A549 (cell line): ENCODE data around the gene SMC6. TPM values are rescaled to one million over a fixed set of nuclear protein-coding genes. Genes with fewer than 3 reads are reported as not detected.

Source experiments
- ATAC-seq, 2 experiments: fragments of 200-7000 bp in 1 of 2; fragments of >200 bp in 1 of 2; cut with Nextera tagmentation in 1 of 2; cut with Tn5 transposase in 1 of 2; 3 replicates each; pipeline versions ENCODE4 v1.8.0 to v1.9.1; 2018 to 2020; ENCODE audit warnings: mild to moderate bottlenecking in 1 of 2, moderate library complexity in 1 of 2
- CTCF ChIA-PET: fragments of 300-600 bp; sonication (Branson Sonifier 250); formaldehyde crosslinking; extraction: SDS; loops from one replicate; lab custom pipeline; 2021; ENCODE audit warnings: antibody characterized with exemption, inconsistent platforms; lab: Yijun Ruan, JAX
- POLR2A ChIA-PET: fragments of 350-600 bp; formaldehyde crosslinking; extraction: SDS; loops from one replicate; lab custom pipeline; 2021; ENCODE audit warnings: antibody characterized with exemption, inconsistent platforms; lab: Yijun Ruan, JAX
- DNase-seq, 2 experiments: peaks; one replicate each; pipeline versions ENCODE4 v3.0.0 to v3.0.0-alpha.2; 2011 to 2016; ENCODE audit warnings: low read depth in 1 of 2, low spot score in 1 of 2
- FAIRE-seq: peaks from 2 replicates; lab custom pipeline; 2011; peaks lifted over from hg19 to GRCh38; lab: Jason Lieb, UNC
- H3K27ac ChIP-seq, 2 experiments: fragments of >200 bp; sonication (Bioruptor Twin); formaldehyde crosslinking; 3 replicates each; pipeline ENCODE4 v1.5.1; 2016 to 2017
- H3K4me1 ChIP-seq: fragments of >200 bp; sonication (Bioruptor Twin); formaldehyde crosslinking; 3 replicates; pipeline ENCODE4 v1.6.1; 2016
- H3K4me2 ChIP-seq: fragments of >200 bp; sonication (Bioruptor Twin); formaldehyde crosslinking; 3 replicates; pipeline ENCODE4 v1.6.1; 2016
- H3K4me3 ChIP-seq: fragments of >200 bp; sonication (Bioruptor Twin); formaldehyde crosslinking; 3 replicates; pipeline ENCODE4 v1.5.1; 2016
- H3K9me3 ChIP-seq: fragments of >200 bp; sonication (Bioruptor Twin); formaldehyde crosslinking; 3 replicates; pipeline ENCODE4 v1.6.1; 2016
- ATOH8 ChIP-seq: fragments of 250-450 bp; sonication (Bioruptor Pico); IDR thresholded peaks from 2 replicates; pipeline ENCODE4 v1.5.0; 2020; ENCODE audit warnings: low read depth, mild to moderate bottlenecking, moderate library complexity
- BCL3 ChIP-seq: fragments of >200 bp; sonication (Bioruptor Twin); formaldehyde crosslinking; IDR thresholded peaks from 3 replicates; pipeline ENCODE4 v1.6.1; 2016
- CBX2 ChIP-seq: fragments of 200-600 bp; sonication (generic); IDR thresholded peaks from 2 replicates; pipeline ENCODE4 v1.6.1; 2016; ENCODE audit warnings: low read depth, mild to moderate bottlenecking, borderline replicate concordance
- CBX8 ChIP-seq: fragments of 200-600 bp; sonication (generic); IDR thresholded peaks from 2 replicates; pipeline ENCODE4 v1.6.1; 2016
- EHF ChIP-seq: fragments of 250-450 bp; sonication (Bioruptor Pico); IDR thresholded peaks from 2 replicates; pipeline ENCODE4 v1.5.0; 2020; ENCODE audit warnings: mild to moderate bottlenecking
- EP300 ChIP-seq, 2 experiments: fragments of >200 bp; sonication (Bioruptor Twin); formaldehyde crosslinking; IDR thresholded peaks; 2 replicates in 1 of 2; 3 replicates in 1 of 2; pipeline ENCODE4 v1.6.1; 2016 to 2017
- HEYL ChIP-seq: fragments of 250-450 bp; sonication (Bioruptor Pico); IDR thresholded peaks from 2 replicates; pipeline ENCODE4 v1.8.0; 2021; ENCODE audit warnings: mild to moderate bottlenecking, moderate library complexity
- HOXB13 ChIP-seq: fragments of 250-450 bp; sonication (Bioruptor Pico); IDR thresholded peaks from 2 replicates; pipeline ENCODE4 v1.5.0; 2020; ENCODE audit warnings: low read depth, mild to moderate bottlenecking, moderate library complexity
- JUN ChIP-seq, 2 experiments: fragments of >200 bp; sonication (Bioruptor Twin); formaldehyde crosslinking; IDR thresholded peaks; 2 replicates in 1 of 2; 3 replicates in 1 of 2; pipeline ENCODE4 v1.6.1; 2016 to 2017
- MAFK ChIP-seq: fragments of 450-650 bp; IDR thresholded peaks from 2 replicates; pipeline ENCODE4 v1.6.1; 2014; ENCODE audit not compliant: partially characterized antibody
- MAX ChIP-seq: IDR thresholded peaks from 2 replicates; pipeline ENCODE4 v1.6.1; 2012
- MAZ ChIP-seq: fragments of 150-350 bp; IDR thresholded peaks from 2 replicates; pipeline ENCODE4 v1.6.1; 2014; ENCODE audit warnings: antibody characterized with exemption, low read depth, low read length, borderline replicate concordance
- MYC ChIP-seq: IDR thresholded peaks from 2 replicates; pipeline ENCODE4 v1.6.1; 2012; ENCODE audit warnings: mild to moderate bottlenecking, inconsistent platforms, low read length, improper control_type of control experiment, borderline replicate concordance
- NPAS2 ChIP-seq: fragments of 250-450 bp; sonication (Bioruptor Pico); IDR thresholded peaks from 2 replicates; pipeline ENCODE4 v1.8.0; 2022; ENCODE audit warnings: mild to moderate bottlenecking, moderate library complexity, borderline replicate concordance
- NR3C1 ChIP-seq: fragments of >200 bp; sonication (Bioruptor Twin); formaldehyde crosslinking; IDR thresholded peaks from 3 replicates; pipeline ENCODE4 v1.6.1; 2017
- PBX3 ChIP-seq: IDR thresholded peaks from 2 replicates; pipeline ENCODE4 v1.6.1; 2012
- PHF8 ChIP-seq: fragments of 200-600 bp; sonication (generic); IDR thresholded peaks from 2 replicates; pipeline ENCODE4 v1.6.1; 2016; ENCODE audit warnings: low read depth, mild to moderate bottlenecking, antibody characterized with exemption, moderate library complexity, borderline replicate concordance
- POLR2A ChIP-seq: IDR thresholded peaks from 2 replicates; pipeline ENCODE4 v1.6.1; 2012; ENCODE audit warnings: mild to moderate bottlenecking, low read length
- RAD21 ChIP-seq, 2 experiments: fragments of >200 bp in 1 of 2; sonication (Bioruptor Twin) in 1 of 2; formaldehyde crosslinking in 1 of 2; IDR thresholded peaks in 1 of 2; conservative IDR thresholded peaks in 1 of 2; 2 replicates in 1 of 2; 3 replicates in 1 of 2; pipeline ENCODE4 v1.6.1; 2012 to 2018; ENCODE audit warnings: inconsistent platforms in 1 of 2
- REST ChIP-seq: fragments of 200-600 bp; sonication (generic); IDR thresholded peaks from 2 replicates; pipeline ENCODE4 v1.6.1; 2016; ENCODE audit warnings: antibody characterized with exemption, mild to moderate bottlenecking, moderate library complexity
- SREBF2 ChIP-seq: fragments of 450-650 bp; IDR thresholded peaks from 2 replicates; pipeline ENCODE4 v1.6.1; 2014; ENCODE audit warnings: mild to moderate bottlenecking, moderate library complexity
- TFCP2L1 ChIP-seq: fragments of 250-450 bp; sonication (Bioruptor Pico); IDR thresholded peaks from 2 replicates; pipeline ENCODE4 v1.5.0; 2021; ENCODE audit warnings: mild to moderate bottlenecking
- USF2 ChIP-seq: fragments of 450-650 bp; IDR thresholded peaks from 2 replicates; pipeline ENCODE4 v1.6.1; 2014; ENCODE audit warnings: antibody characterized with exemption
- ZFP36 ChIP-seq: fragments of 450-650 bp; IDR thresholded peaks from 2 replicates; pipeline ENCODE4 v1.6.1; 2014; ENCODE audit warnings: borderline replicate concordance; ENCODE audit not compliant: partially characterized antibody
- WGBS: methylation state at CpG from one replicate; pipeline ENCODE4 v1.1.6; 2017; ENCODE audit errors: missing lambda C conversion rate; 5-methylcytosine and 5-hydroxymethylcytosine counted together
- polyA plus RNA-seq, 4 experiments: library from polyadenylated mRNA; depleted of rRNA in 3 of 4; stranded (reverse); fragments of >200 nt; fragmentation: RNase III in 1 of 4; extraction: RNeasy Plus Mini Kit Qiagen cat#74134 plus additional on column Dnase treatment in 1 of 4; gene quantifications; 2 replicates in 3 of 4; 3 replicates in 1 of 4; pipeline ENCODE4 v1.2.3, GENCODE V29; 2011 to 2017

Gene SMC6
- polyA plus RNA-seq, 2 of the 4 experiments (the other 2 are of a cell fraction), result 29.9 to 51.6 TPM

GRCh38 chr2:17799301-17800120 is 45.9 kb upstream of the SMC6 start:
- no peak for DNase-seq
- Histone ChIP-seq H3K4me2 (no peak overlapping the region), H3K4me3 (no peak overlapping the region), H3K9me3 (no peaks in the 10 kb centered on the region), H3K4me1 (no peaks in the 10 kb centered on the region), H3K27ac (no peak overlapping the region)
- ATAC-seq, result no peak; a peak in 1 of 6 replicates
- WGBS, result 54% methylated on average over 7 of the region's 7 CpGs
- CTCF ChIA-PET, result interaction anchor here (0.5 to 1.5 kb wide), 4 partner anchors 10 to 1564 kb away, joined by 3 read pairs; partner anchors contain the start of gene MSGN1
- no peak for TF ChIP-seq USF2
- no peak for TF ChIP-seq SREBF2
- TF ChIP-seq ATOH8 (CRISPR knock-in tag), result no peak
- no peak for TF ChIP-seq MYC
- TF ChIP-seq MAX, result no peak
- TF ChIP-seq MAFK, result no peak
- no peak for TF ChIP-seq EP300 (IDR thresholded peaks at IDR 0.05)
- no peak for TF ChIP-seq CBX2
- TF ChIP-seq PHF8, result no peak
- TF ChIP-seq RAD21 (conservative IDR thresholded peaks at IDR 0.05 in 1 of 2, IDR thresholded peaks at IDR 0.05 in 1 of 2), result no peak
- no peak for TF ChIP-seq HEYL (CRISPR knock-in tag)
- no peak for TF ChIP-seq JUN (IDR thresholded peaks at IDR 0.05)
- no peak for TF ChIP-seq MAZ
- TF ChIP-seq REST, result no peak
- no peak for TF ChIP-seq CBX8
- TF ChIP-seq NR3C1, result no peak
- TF ChIP-seq, all 56 proteins: peak for 0
- POLR2A ChIA-PET, result no interaction called here
- no peak for FAIRE-seq

GRCh38 chr2:17798338-17798737 is 44.7 kb upstream of the SMC6 start:
- ChIA-PET CTCF (no interaction called here), POLR2A (no interaction called here)
- H3K4me1 ChIP-seq, result no peaks in the 10 kb centered on the region
- H3K4me3 ChIP-seq, result no peak overlapping the region
- WGBS, result 71% methylated on average over 4 of the region's 4 CpGs
- no peak for ATAC-seq
- H3K4me2 ChIP-seq, result no peak overlapping the region
- no peak overlapping the region for H3K27ac ChIP-seq
- no peaks in the 10 kb centered on the region for H3K9me3 ChIP-seq
- no peak for FAIRE-seq
- no peak for DNase-seq
- TF ChIP-seq NPAS2 (CRISPR knock-in tag), result no peak
- no peak for TF ChIP-seq POLR2A
- no peak for TF ChIP-seq HOXB13 (CRISPR knock-in tag)
- TF ChIP-seq RAD21 (conservative IDR thresholded peaks at IDR 0.05 in 1 of 2, IDR thresholded peaks at IDR 0.05 in 1 of 2), result no peak
- no peak for TF ChIP-seq PBX3
- no peak for TF ChIP-seq ATOH8 (CRISPR knock-in tag)
- no peak for TF ChIP-seq ZFP36
- TF ChIP-seq EP300 (IDR thresholded peaks at IDR 0.05), result no peak
- TF ChIP-seq TFCP2L1 (CRISPR knock-in tag), result no peak
- TF ChIP-seq MAX, result no peak
- no peak for TF ChIP-seq MAZ
- no peak for TF ChIP-seq EHF (CRISPR knock-in tag)
- TF ChIP-seq BCL3, result no peak
